Tibial nerve (tissue), 4 donors: ENCODE results near the gene PSMD12.

Source experiments
- EP300 ChIP-seq, 2 donors: sonication (generic); formaldehyde crosslinking; IDR thresholded peaks; one replicate each; pipeline ENCODE4 v1.6.1; 2017; ENCODE audit warnings: antibody characterized with exemption in 2 of 2, mild to moderate bottlenecking in 1 of 2
- POLR2A ChIP-seq, 2 donors: fragments of 450-650 bp; IDR thresholded peaks; one replicate each; pipeline ENCODE4 v1.6.1; 2017; ENCODE audit warnings: antibody characterized with exemption in 2 of 2, mild to moderate bottlenecking in 2 of 2, moderate library complexity in 2 of 2
- TF ChIP-seq, protein P1 (sequence below), 5 experiments: fragments of 200-600 bp in 3 of 5; fragments of 450-650 bp in 2 of 5; sonication (generic) in 3 of 5; IDR thresholded peaks; one replicate each; pipeline ENCODE4 v1.5.1; 2016 to 2019; ENCODE audit warnings: antibody characterized with exemption in 5 of 5, mild to moderate bottlenecking in 3 of 5, moderate library complexity in 2 of 5

- TF ChIP-seq, protein P1, sequence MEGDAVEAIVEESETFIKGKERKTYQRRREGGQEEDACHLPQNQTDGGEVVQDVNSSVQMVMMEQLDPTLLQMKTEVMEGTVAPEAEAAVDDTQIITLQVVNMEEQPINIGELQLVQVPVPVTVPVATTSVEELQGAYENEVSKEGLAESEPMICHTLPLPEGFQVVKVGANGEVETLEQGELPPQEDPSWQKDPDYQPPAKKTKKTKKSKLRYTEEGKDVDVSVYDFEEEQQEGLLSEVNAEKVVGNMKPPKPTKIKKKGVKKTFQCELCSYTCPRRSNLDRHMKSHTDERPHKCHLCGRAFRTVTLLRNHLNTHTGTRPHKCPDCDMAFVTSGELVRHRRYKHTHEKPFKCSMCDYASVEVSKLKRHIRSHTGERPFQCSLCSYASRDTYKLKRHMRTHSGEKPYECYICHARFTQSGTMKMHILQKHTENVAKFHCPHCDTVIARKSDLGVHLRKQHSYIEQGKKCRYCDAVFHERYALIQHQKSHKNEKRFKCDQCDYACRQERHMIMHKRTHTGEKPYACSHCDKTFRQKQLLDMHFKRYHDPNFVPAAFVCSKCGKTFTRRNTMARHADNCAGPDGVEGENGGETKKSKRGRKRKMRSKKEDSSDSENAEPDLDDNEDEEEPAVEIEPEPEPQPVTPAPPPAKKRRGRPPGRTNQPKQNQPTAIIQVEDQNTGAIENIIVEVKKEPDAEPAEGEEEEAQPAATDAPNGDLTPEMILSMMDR (IDR thresholded peaks at IDR 0.05), result no peak
- TF ChIP-seq EP300 (IDR thresholded peaks at IDR 0.05) (no peak), POLR2A (IDR thresholded peaks at IDR 0.05) (no peak)
These were observed 29.5 kb downstream of the PSMD12 start for GRCh38 chr17:67336859-67337258.
